Right lobe of liver (tissue), 6 donors: ENCODE results near the gene THPO. TPM values are rescaled to one million over a fixed set of nuclear protein-coding genes. Genes with fewer than 3 reads are reported as not detected.

Source experiments
- ATAC-seq, 4 donors: fragments of 200-7000 bp; cut with Tn5 transposase; one replicate each; pipeline ENCODE4 v1.9.1; 2020; ENCODE audit warnings: mild to moderate bottlenecking in 4 of 4, moderate library complexity in 4 of 4
- DNase-seq, 3 donors: peaks; one replicate each; pipeline ENCODE4 v3.0.0-alpha.2; 2020
- H3K27ac ChIP-seq, 3 donors: fragments of 200-600 bp; one replicate each; pipeline ENCODE4 v1.8.0; 2022
- H3K27me3 ChIP-seq, 2 donors: fragments of 200-600 bp; one replicate each; pipeline ENCODE4 v1.8.0; 2022
- H3K36me3 ChIP-seq, 4 donors: fragments of 200-600 bp; sonication (generic) in 1 of 4; one replicate each; pipeline versions ENCODE4 v1.5.1 to v1.8.0; 2017 to 2022; ENCODE audit warnings: control low read depth in 1 of 4
- H3K4me1 ChIP-seq, 4 donors: fragments of 200-600 bp; sonication (generic) in 1 of 4; one replicate each; pipeline versions ENCODE4 v1.5.1 to v1.8.0; 2017 to 2022; ENCODE audit warnings: control low read depth in 1 of 4
- H3K4me3 ChIP-seq, 3 donors: fragments of 200-600 bp; one replicate each; pipeline ENCODE4 v1.8.0; 2022
- H3K9me3 ChIP-seq, 4 donors: fragments of 200-600 bp; sonication (generic) in 1 of 4; one replicate each; pipeline versions ENCODE4 v1.5.1 to v1.8.0; 2017 to 2022; ENCODE audit warnings: control low read depth in 1 of 4
- POLR2A ChIP-seq: fragments of 450-650 bp; IDR thresholded peaks from one replicate; pipeline ENCODE4 v1.6.1; 2017; ENCODE audit warnings: antibody characterized with exemption, mild to moderate bottlenecking
- WGBS: methylation state at CpG from one replicate; pipeline ENCODE4 v1.1.6; 2018; ENCODE audit warnings: low coverage, low lambda C conversion rate; ENCODE audit not compliant: insufficient coverage; ENCODE audit errors: missing lambda C conversion rate; 5-methylcytosine and 5-hydroxymethylcytosine counted together
- intact Hi-C, 2 donors: fragments of 100-400 bp; cut with DNase I; formaldehyde crosslinking; loops; one replicate each; pipeline versions ENCODE4 v1.11.2 to v1.14.1; 2022
- total RNA-seq, 6 experiments: library from RNA; depleted of rRNA in 2 of 6; stranded (reverse); fragments of >200 nt in 2 of 6; fragmentation: NEBNext Ultra II Directional in 3 of 6; extraction: Animal tissue kit (Norgen Biotek cat#: 25700) in 3 of 6; gene quantifications; one replicate each; pipeline versions ENCODE4 v1.1.0 to v1.2.4, GENCODE V29; 2016 to 2023
- TF ChIP-seq, protein P1 (sequence below), 4 donors: fragments of 200-600 bp in 3 of 4; fragments of 450-650 bp in 1 of 4; IDR thresholded peaks; one replicate each; pipeline versions ENCODE4 v1.5.1 to v1.8.0; 2016 to 2022; ENCODE audit warnings: antibody characterized with exemption in 4 of 4, mild to moderate bottlenecking in 2 of 4
- donor health status: DM: no; HTN: yes; CAD: no.
- donor health status: DM: no; HTN: no; CAD: no.
- donor health status: DM: no; HTN: no; CAD: no.
- donor health status: DM: no; HTN: yes; CAD: no.
- donor health status: DM: no; HTN: yes; CAD: no.

THPO gene
- total RNA-seq, 6 experiments from 2014 or later = 8.2 to 12.1 (median 10.5) TPM

GRCh38 chr3:184335661-184336546, 42.1 kb downstream of the THPO start:
- ATAC-seq = peak; percentile 79 to 93 (median 82)
- peaks cover 11 to 43% (median 29%) of the 10 kb centered on the region in 4 donors for H3K36me3 ChIP-seq
- H3K9me3 ChIP-seq = no peaks in the 10 kb centered on the region
- peak; percentile 90 to 93 (median 92) for DNase-seq
- H3K27me3 ChIP-seq = no peaks in the 10 kb centered on the region
- intact Hi-C loops = no loop called here
- peak overlapping the region; percentile 70 to 91 (median 75) for H3K27ac ChIP-seq
- 3% methylated on average over 11 of the region's 77 CpGs for WGBS
- H3K4me3 ChIP-seq = peak overlapping the region; percentile 65 to 69 (median 68)
- TF ChIP-seq POLR2A = peak; percentile 69
- TF ChIP-seq, protein P1, sequence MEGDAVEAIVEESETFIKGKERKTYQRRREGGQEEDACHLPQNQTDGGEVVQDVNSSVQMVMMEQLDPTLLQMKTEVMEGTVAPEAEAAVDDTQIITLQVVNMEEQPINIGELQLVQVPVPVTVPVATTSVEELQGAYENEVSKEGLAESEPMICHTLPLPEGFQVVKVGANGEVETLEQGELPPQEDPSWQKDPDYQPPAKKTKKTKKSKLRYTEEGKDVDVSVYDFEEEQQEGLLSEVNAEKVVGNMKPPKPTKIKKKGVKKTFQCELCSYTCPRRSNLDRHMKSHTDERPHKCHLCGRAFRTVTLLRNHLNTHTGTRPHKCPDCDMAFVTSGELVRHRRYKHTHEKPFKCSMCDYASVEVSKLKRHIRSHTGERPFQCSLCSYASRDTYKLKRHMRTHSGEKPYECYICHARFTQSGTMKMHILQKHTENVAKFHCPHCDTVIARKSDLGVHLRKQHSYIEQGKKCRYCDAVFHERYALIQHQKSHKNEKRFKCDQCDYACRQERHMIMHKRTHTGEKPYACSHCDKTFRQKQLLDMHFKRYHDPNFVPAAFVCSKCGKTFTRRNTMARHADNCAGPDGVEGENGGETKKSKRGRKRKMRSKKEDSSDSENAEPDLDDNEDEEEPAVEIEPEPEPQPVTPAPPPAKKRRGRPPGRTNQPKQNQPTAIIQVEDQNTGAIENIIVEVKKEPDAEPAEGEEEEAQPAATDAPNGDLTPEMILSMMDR (IDR thresholded peaks at IDR 0.05) = no peak
- peaks cover 0 to 6% (median 0%) of the 10 kb centered on the region in 4 donors for H3K4me1 ChIP-seq

DNA sequence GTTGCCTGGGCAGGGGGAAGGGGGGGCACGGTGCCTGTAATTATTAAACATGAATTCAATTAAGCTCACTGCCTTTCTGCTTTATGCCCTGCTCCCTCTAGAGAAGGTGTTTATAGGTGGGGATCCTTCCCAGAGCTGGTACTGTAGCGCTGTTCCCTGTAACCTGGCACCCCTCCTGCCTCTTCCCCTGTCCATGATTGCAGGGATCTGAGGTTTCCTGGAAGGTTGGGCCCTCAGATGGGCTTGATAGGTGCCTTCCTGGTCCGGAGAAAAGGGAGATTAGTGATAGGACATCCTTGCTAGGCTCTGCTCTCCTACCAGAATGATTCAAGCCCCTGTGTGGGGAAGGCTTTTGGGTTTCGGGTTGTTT, 42.7 kb downstream of the THPO start:
- DNase-seq = no peak
- no peaks in the 10 kb centered on the region for H3K27me3 ChIP-seq
- no peaks in the 10 kb centered on the region for H3K9me3 ChIP-seq
- intact Hi-C loops = no loop called here
- H3K36me3 ChIP-seq = peaks cover 12 to 49% (median 33%) of the 10 kb centered on the region in 4 donors
- ATAC-seq = peak; percentile 8 to 24 (median 10)
- peaks cover 0 to 6% (median 0%) of the 10 kb centered on the region in 4 donors for H3K4me1 ChIP-seq
- peak overlapping the region; percentile 70 to 91 (median 75) for H3K27ac ChIP-seq
- H3K4me3 ChIP-seq = peak overlapping the region in 2 of 3 donors; percentile 65 to 68
- WGBS = 36% methylated on average over 3 of the region's 4 CpGs
- TF ChIP-seq POLR2A = no peak
- TF ChIP-seq, protein P1 (IDR thresholded peaks at IDR 0.05) = no peak

DNA sequence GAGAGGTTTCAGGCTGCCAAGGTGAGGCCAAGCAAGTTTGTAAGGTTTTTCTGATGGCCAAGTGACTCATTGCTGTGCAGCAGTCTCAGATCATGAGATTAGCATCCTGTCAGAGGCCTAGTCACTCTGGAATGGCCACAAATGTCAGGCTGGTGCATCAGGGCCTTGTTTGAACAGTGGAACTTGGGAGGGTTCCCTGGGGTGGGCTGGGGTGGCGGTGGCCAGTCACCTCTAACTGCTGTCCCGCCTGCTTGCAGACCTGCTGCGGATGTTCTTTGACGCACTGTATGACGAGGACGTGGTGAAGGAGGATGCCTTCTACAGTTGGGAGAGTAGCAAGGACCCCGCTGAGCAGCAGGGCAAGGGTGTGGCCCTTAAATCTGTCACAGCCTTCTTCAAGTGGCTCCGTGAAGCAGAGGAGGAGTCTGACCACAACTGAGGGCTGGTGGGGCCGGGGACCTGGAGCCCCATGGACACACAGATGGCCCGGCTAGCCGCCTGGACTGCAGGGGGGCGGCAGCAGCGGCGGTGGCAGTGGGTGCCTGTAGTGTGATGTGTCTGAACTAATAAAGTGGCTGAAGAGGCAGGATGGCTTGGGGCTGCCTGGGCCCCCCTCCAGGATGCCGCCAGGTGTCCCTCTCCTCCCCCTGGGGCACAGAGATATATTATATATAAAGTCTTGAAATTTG, 43.4 kb downstream of the THPO start:
- intact Hi-C loops = no loop called here

DNA sequence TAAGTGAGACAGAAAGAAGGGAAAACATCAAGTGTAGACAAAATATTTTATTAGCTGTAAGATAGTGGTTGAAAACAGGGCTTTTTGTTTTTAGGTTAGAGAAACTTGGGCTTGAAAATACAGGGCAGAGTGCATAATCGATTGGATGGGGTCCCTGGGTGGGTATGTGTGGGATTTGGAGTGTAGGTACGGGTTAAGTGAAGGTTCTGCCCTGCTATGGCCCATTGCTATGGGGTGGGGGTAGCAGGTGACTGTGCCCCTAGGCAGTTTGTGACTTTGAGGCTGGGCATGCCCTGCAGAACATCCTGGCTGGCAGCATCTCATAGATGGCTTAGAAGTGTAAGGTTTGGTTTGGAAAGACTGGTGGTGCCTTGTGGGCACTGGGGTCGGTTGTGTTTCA, 44.3 kb downstream of the THPO start:
- intact Hi-C loops = no loop called here
- Histone ChIP-seq H3K27ac (no peak overlapping the region), H3K36me3 (peaks cover 23 to 65% (median 47%) of the 10 kb centered on the region in 4 donors), H3K4me1 (peaks cover 0 to 6% (median 0%) of the 10 kb centered on the region in 4 donors), H3K4me3 (no peak overlapping the region), H3K9me3 (no peaks in the 10 kb centered on the region), H3K27me3 (no peaks in the 10 kb centered on the region)
- 50% methylated on average over 1 of the region's 3 CpGs for WGBS
- ATAC-seq (no peak), DNase-seq (no peak)
- no peak for TF ChIP-seq POLR2A

More for the DNA sequence above, 43.4 kb downstream of the THPO start:
- H3K4me3 ChIP-seq = no peak overlapping the region
- TF ChIP-seq, protein P1 (IDR thresholded peaks at IDR 0.05) = no peak
- no peak for TF ChIP-seq POLR2A
- no peaks in the 10 kb centered on the region for H3K9me3 ChIP-seq
- WGBS = 80% methylated on average over 1 of the region's 15 CpGs
- H3K36me3 ChIP-seq = peaks cover 18 to 56% (median 39%) of the 10 kb centered on the region in 4 donors
- H3K27me3 ChIP-seq = no peaks in the 10 kb centered on the region
- peak overlapping the region in 2 of 3 donors; percentile 75 to 91 for H3K27ac ChIP-seq
- DNase-seq = no peak
- peak in 1 of 4 donors; percentile 1 for ATAC-seq
- H3K4me1 ChIP-seq = peaks cover 0 to 6% (median 0%) of the 10 kb centered on the region in 4 donors
